Measurements from ENCODE around the gene RAB40C. TPM values are rescaled to one million over a fixed set of nuclear protein-coding genes. Genes with fewer than 3 reads are reported as not detected.

RAB40C gene
- total and polyA plus RNA-seq, 4 donors = 6.1 to 11.0 (median 9.2) TPM

- TF ChIP-seq CTCF (IDR thresholded peaks at IDR 0.05; ENCODE audit: low read depth, low read length, missing input control) = no peak
- TF ChIP-seq ATF3 (IDR thresholded peaks at IDR 0.05) = no peak
- no peak for TF ChIP-seq NR2F2 (IDR thresholded peaks at IDR 0.05)
- TF ChIP-seq JUND (IDR thresholded peaks at IDR 0.05) = no peak
- TF ChIP-seq GABPA (IDR thresholded peaks at IDR 0.05 in 1 of 2, conservative IDR thresholded peaks at IDR 0.05 in 1 of 2) = no peak
- TF ChIP-seq TAF1 (conservative IDR thresholded peaks at IDR 0.05) = no peak
- no peak for TF ChIP-seq FOXA1 (IDR thresholded peaks at IDR 0.05)
Observed at GRCh38 chr16:560204-560700, 29.6 kb upstream of the RAB40C start, which contains the start of gene PRR35 (continued).

- TF ChIP-seq ZBTB33 (IDR thresholded peaks at IDR 0.05) (no peak), RXRA (IDR thresholded peaks at IDR 0.05) (no peak), GABPA (IDR thresholded peaks at IDR 0.05 in 1 of 2, conservative IDR thresholded peaks at IDR 0.05 in 1 of 2) (no peak), JUND (IDR thresholded peaks at IDR 0.05) (no peak), HNF4A (conservative IDR thresholded peaks at IDR 0.05) (no peak), HNF4G (IDR thresholded peaks at IDR 0.05) (no peak), RAD21 (IDR thresholded peaks at IDR 0.05) (no peak), FOXA2 (IDR thresholded peaks at IDR 0.05) (no peak), CTCF (IDR thresholded peaks at IDR 0.05; ENCODE audit: low read depth, low read length, missing input control) (no peak), SP1 (IDR thresholded peaks at IDR 0.05) (no peak), TAF1 (conservative IDR thresholded peaks at IDR 0.05) (no peak), NR2F2 (IDR thresholded peaks at IDR 0.05) (no peak), EGR1 (IDR thresholded peaks at IDR 0.05; ENCODE audit: low read depth in 2 of 2) (no peak), ATF3 (IDR thresholded peaks at IDR 0.05) (no peak), YY1 (IDR thresholded peaks at IDR 0.05) (no peak), FOXA1 (IDR thresholded peaks at IDR 0.05) (no peak)
- TF ChIP-seq, protein P1, sequence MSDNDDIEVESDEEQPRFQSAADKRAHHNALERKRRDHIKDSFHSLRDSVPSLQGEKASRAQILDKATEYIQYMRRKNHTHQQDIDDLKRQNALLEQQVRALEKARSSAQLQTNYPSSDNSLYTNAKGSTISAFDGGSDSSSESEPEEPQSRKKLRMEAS (IDR thresholded peaks at IDR 0.05) = no peak
- TF ChIP-seq, protein P2, sequence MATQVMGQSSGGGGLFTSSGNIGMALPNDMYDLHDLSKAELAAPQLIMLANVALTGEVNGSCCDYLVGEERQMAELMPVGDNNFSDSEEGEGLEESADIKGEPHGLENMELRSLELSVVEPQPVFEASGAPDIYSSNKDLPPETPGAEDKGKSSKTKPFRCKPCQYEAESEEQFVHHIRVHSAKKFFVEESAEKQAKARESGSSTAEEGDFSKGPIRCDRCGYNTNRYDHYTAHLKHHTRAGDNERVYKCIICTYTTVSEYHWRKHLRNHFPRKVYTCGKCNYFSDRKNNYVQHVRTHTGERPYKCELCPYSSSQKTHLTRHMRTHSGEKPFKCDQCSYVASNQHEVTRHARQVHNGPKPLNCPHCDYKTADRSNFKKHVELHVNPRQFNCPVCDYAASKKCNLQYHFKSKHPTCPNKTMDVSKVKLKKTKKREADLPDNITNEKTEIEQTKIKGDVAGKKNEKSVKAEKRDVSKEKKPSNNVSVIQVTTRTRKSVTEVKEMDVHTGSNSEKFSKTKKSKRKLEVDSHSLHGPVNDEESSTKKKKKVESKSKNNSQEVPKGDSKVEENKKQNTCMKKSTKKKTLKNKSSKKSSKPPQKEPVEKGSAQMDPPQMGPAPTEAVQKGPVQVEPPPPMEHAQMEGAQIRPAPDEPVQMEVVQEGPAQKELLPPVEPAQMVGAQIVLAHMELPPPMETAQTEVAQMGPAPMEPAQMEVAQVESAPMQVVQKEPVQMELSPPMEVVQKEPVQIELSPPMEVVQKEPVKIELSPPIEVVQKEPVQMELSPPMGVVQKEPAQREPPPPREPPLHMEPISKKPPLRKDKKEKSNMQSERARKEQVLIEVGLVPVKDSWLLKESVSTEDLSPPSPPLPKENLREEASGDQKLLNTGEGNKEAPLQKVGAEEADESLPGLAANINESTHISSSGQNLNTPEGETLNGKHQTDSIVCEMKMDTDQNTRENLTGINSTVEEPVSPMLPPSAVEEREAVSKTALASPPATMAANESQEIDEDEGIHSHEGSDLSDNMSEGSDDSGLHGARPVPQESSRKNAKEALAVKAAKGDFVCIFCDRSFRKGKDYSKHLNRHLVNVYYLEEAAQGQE (IDR thresholded peaks at IDR 0.05) = no peak
- no peak for DNase-seq (ENCODE audit: low spot score)
Observed at GRCh38 chr16:560701-561412, 29.0 kb upstream of the RAB40C start.

More at GRCh38 chr16:560701-561412, 29.0 kb upstream of the RAB40C start:
- Histone ChIP-seq H3K36me3 (ENCODE audit: control insufficient read depth in 4 of 4, insufficient read depth in 3 of 4, low read depth in 1 of 4, low read length in 3 of 4) (no peaks in the 10 kb centered on the region), H3K4me3 (ENCODE audit: low read depth in 1 of 3, low read length in 3 of 3) (peak overlapping the region in 1 of 3 donors; percentile 29), H3K27me3 (ENCODE audit: control insufficient read depth in 4 of 4, insufficient read depth in 4 of 4, low read length in 3 of 4) (peaks cover 0 to 5% (median under 1%) of the 10 kb centered on the region in 4 donors), H3K4me1 (ENCODE audit: control insufficient read depth in 4 of 4, insufficient read depth in 4 of 4, low read length in 3 of 4) (peaks cover 3 to 22% (median 9%) of the 10 kb centered on the region in 4 donors), H3K9me3 (ENCODE audit: control insufficient read depth in 4 of 4, low read length in 3 of 4) (no peaks in the 10 kb centered on the region), H3K27ac (ENCODE audit: low read depth in 1 of 2, low read length in 2 of 2) (no peak overlapping the region), H3K9ac (ENCODE audit: low read depth in 1 of 2, low read length in 2 of 2) (no peak overlapping the region)
- WGBS = 24% methylated on average over 54 of the region's 54 CpGs

All from liver (tissue), 9 donors.